MCF 10A (cell line): ENCODE data around the gene RNF212. TPM values are rescaled to one million over a fixed set of nuclear protein-coding genes. Genes with fewer than 3 reads are reported as not detected.

Source experiments
- BruUV-seq: library from RNA; stranded (reverse); fragments of 400-500 nt; replicated peaks from 2 replicates; lab custom pipeline; 2021; lab: Mats Ljungman, UMichigan
- CTCF ChIA-PET: fragments of 300-600 bp; sonication (Branson Sonifier 250); formaldehyde crosslinking; extraction: SDS; loops from one replicate; lab custom pipeline; 2021; ENCODE audit warnings: antibody characterized with exemption, inconsistent platforms; lab: Yijun Ruan, JAX
- POLR2A ChIA-PET: fragments of 300-600, 350-650 bp; sonication (Branson Sonifier 250); formaldehyde crosslinking; extraction: SDS; loops from one replicate; lab custom pipeline; 2020; ENCODE audit warnings: antibody characterized with exemption, inconsistent platforms; lab: Yijun Ruan, JAX
- DNase-seq: peaks from one replicate; pipeline ENCODE4 v3.0.0-alpha.2; 2018; ENCODE audit not compliant: unreplicated experiment
- H3K27ac Mint-ChIP-seq: one replicate; pipeline ENCODE4 v1.8.0; 2022; ENCODE audit warnings: mild to moderate bottlenecking, low read depth, mixed read lengths; ENCODE audit not compliant: unreplicated experiment
- H3K27me3 Mint-ChIP-seq: one replicate; pipeline ENCODE4 v1.8.0; 2022; ENCODE audit warnings: mixed read lengths; ENCODE audit not compliant: insufficient read depth, unreplicated experiment
- H3K36me3 Mint-ChIP-seq: one replicate; pipeline ENCODE4 v1.8.0; 2022; ENCODE audit warnings: mild to moderate bottlenecking, moderate library complexity, mixed read lengths; ENCODE audit not compliant: insufficient read depth, unreplicated experiment
- H3K4me1 Mint-ChIP-seq: one replicate; pipeline ENCODE4 v1.8.0; 2022; ENCODE audit warnings: mixed read lengths; ENCODE audit not compliant: insufficient read depth, unreplicated experiment
- H3K4me3 Mint-ChIP-seq: one replicate; pipeline ENCODE4 v1.8.0; 2022; ENCODE audit warnings: mild to moderate bottlenecking, moderate library complexity, mixed read lengths; ENCODE audit not compliant: unreplicated experiment
- H3K9me3 Mint-ChIP-seq: one replicate; pipeline ENCODE4 v1.8.0; 2022; ENCODE audit warnings: mixed read lengths; ENCODE audit not compliant: unreplicated experiment
- CTCF ChIP-seq: fragments of 200-600 bp; IDR thresholded peaks from one replicate; pipeline ENCODE4 v1.8.0; 2022; ENCODE audit warnings: antibody characterized with exemption, mild to moderate bottlenecking; ENCODE audit not compliant: unreplicated experiment
- intact Hi-C: fragments of 100-400 bp; cut with micrococcal nuclease; formaldehyde crosslinking; loops from 2 replicates; pipeline ENCODE4 v1.14.1; 2022
- total RNA-seq: library from RNA; stranded (reverse); gene quantifications from 2 replicates; pipeline ENCODE4 v1.2.3, GENCODE V29; 2022

The RNF212 gene
- total RNA-seq, 1 experiment from 2014 or later = not detected

- Mint-ChIP-seq H3K4me1 (no peaks in the 10 kb centered on the region), H3K27ac (no peak overlapping the region), H3K4me3 (no peak overlapping the region), H3K9me3 (peaks cover 4% of the 10 kb centered on the region), H3K36me3 (no peaks in the 10 kb centered on the region), H3K27me3 (no peaks in the 10 kb centered on the region)
- BruUV-seq = no TSS peak
- POLR2A ChIA-PET = no interaction called here
- intact Hi-C loops = no loop called here
- no peak for DNase-seq
- CTCF ChIA-PET = interaction anchor here (0.5 to 0.7 kb wide), 2 partner anchors 37 to 259 kb away, joined by 3 read pairs; no protein-coding TSS in a partner anchor
- no peak for TF ChIP-seq CTCF
Measured at GRCh38 chr4:1094336-1094690, 19.1 kb downstream of the RNF212 start.

GRCh38 chr4:1093391-1094335 lies 19.7 kb downstream of the RNF212 start:
- no peak overlapping the region for H3K4me3 Mint-ChIP-seq
- ChIA-PET POLR2A (no interaction called here), CTCF (interaction anchor here (0.5 to 0.7 kb wide), 3 partner anchors 38 to 259 kb away, joined by 3 to 4 read pairs (median 3); no protein-coding TSS in a partner anchor)
- H3K27me3 Mint-ChIP-seq = no peaks in the 10 kb centered on the region
- H3K9me3 Mint-ChIP-seq = peaks cover 7% of the 10 kb centered on the region
- no peak for TF ChIP-seq CTCF
- no peak overlapping the region for H3K27ac Mint-ChIP-seq
- DNase-seq = no peak
- BruUV-seq = no TSS peak
- H3K4me1 Mint-ChIP-seq = no peaks in the 10 kb centered on the region
- H3K36me3 Mint-ChIP-seq = no peaks in the 10 kb centered on the region
- intact Hi-C loops = no loop called here

- no peak for TF ChIP-seq CTCF
- DNase-seq = no peak
- intact Hi-C loops = no loop called here
- Mint-ChIP-seq H3K4me1 (no peaks in the 10 kb centered on the region), H3K4me3 (no peak overlapping the region), H3K36me3 (no peaks in the 10 kb centered on the region), H3K27ac (no peak overlapping the region), H3K27me3 (no peaks in the 10 kb centered on the region), H3K9me3 (peaks cover 11% of the 10 kb centered on the region)
- ChIA-PET POLR2A (no interaction called here), CTCF (interaction anchor here (0.6 to 1.7 kb wide), 2 partner anchors 9 to 166 kb away, joined by 4 to 5 read pairs; no protein-coding TSS in a partner anchor)
- no TSS peak for BruUV-seq
Measured at GRCh38 chr4:1092983-1093361, 20.4 kb downstream of the RNF212 start.
